K562 (cell line): ENCODE data around the gene DPAGT1.

Source experiments
- ATF4 ChIP-seq: fragments of 450-650 bp; formaldehyde crosslinking; IDR thresholded peaks from 2 replicates; pipeline ENCODE4 v1.4.0; 2022; ENCODE audit warnings: mild to moderate bottlenecking, moderate library complexity
- KLF16 ChIP-seq: IDR thresholded peaks from 2 replicates; pipeline ENCODE4 v1.6.1; 2016; ENCODE audit warnings: antibody characterized with exemption
- ZNF146 ChIP-seq: IDR thresholded peaks from one replicate; pipeline ENCODE4 v1.6.1; 2018; ENCODE audit warnings: missing compliant biosample characterization; ENCODE audit not compliant: unreplicated experiment

- TF ChIP-seq ZNF146 (CRISPR knock-in tag) (no peak), KLF16 (no peak), ATF4 (CRISPR knock-in tag) (no peak)
Measured at GRCh38 chr11:119117004-119117706, 15.5 kb upstream of the DPAGT1 start.
